Breast epithelium (tissue), 3 donors: Measurements from ENCODE around the gene CYP1B1.

Experiments used
- CTCF ChIP-seq, 3 donors: fragments of 450-650 bp; IDR thresholded peaks; one replicate each; pipeline ENCODE4 v1.5.1; 2016 to 2017; ENCODE audit warnings: antibody characterized with exemption in 3 of 3, mild to moderate bottlenecking in 3 of 3, moderate library complexity in 3 of 3
- POLR2AphosphoS5 ChIP-seq, 3 donors: sonication (generic); formaldehyde crosslinking; IDR thresholded peaks; one replicate each; pipeline ENCODE4 v1.6.1; 2017; ENCODE audit warnings: antibody characterized with exemption in 3 of 3

GRCh38 chr2:38090928-38091327 lies 15.0 kb upstream of the CYP1B1 start:
- TF ChIP-seq CTCF (IDR thresholded peaks at IDR 0.05) (no peak), POLR2AphosphoS5 (IDR thresholded peaks at IDR 0.05) (no peak)
